Ramos (cell line): ENCODE measurements around the gene ORMDL3.
"Not testable (repeated sequence)": the region's sequence is repeated elsewhere in the genome, so short reads cannot be mapped to it uniquely, and the experiment has no call there.

Experiments used
- in situ Hi-C: fragments of 300-500 bp; cut with MboI; formaldehyde crosslinking; loops from one replicate; pipeline ENCODE4 v1.14.3; 2022; ENCODE audit warnings: low sequenced_read_pairs; ENCODE audit not compliant: unreplicated experiment

The ORMDL3 gene

DNA sequence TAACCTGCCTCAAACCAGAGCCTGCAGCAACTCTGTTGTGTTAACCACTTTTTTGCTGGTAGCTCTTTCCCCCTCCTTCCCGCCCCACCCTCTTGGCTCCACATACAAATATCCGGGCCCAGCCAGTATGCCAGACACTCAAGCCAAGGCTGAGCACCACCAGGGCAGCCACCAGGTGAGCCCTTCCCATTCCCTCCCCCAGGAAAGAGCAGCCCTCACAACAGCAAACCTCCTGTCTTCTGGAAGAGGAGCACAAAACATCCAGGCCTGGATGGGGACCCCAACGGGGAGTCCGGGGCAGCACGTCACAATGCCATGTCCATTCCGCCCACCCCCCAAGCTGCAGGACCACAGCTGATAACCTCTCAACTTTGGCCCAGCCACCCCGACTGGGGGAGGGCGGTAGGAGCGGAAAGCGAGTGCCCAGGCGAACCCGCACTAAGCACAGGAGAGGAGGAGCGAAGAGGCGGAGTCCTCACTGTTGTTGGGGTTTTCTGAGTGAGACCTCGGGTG is 757 bp downstream of the ORMDL3 start:
- in situ Hi-C loops, result no loop called here

- in situ Hi-C loops, result no loop called here
Observed at GRCh38 chr17:39926135-39926587, 1.2 kb downstream of the ORMDL3 start.

GRCh38 chr17:39925282-39926134 is 1.9 kb downstream of the ORMDL3 start:
- in situ Hi-C loops, result no loop called here

DNA sequence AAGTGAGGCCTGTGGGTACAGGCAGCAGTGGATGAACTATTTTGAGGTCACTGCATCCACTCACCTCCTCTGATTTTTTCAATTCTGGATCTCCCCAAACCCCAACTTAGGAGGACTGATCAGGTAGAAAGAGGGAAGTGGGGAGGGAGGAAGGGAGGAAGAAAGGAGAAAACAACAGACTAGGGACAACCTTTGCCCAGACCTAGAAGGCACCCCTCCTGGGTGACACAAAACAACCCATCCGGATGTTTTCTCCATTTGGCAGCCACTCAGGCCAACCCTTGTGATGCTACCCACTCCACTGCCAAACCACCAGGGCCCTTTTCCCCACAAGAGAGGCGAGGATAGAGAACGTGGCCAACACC is 2.7 kb downstream of the ORMDL3 start:
- in situ Hi-C loops, result no loop called here

DNA sequence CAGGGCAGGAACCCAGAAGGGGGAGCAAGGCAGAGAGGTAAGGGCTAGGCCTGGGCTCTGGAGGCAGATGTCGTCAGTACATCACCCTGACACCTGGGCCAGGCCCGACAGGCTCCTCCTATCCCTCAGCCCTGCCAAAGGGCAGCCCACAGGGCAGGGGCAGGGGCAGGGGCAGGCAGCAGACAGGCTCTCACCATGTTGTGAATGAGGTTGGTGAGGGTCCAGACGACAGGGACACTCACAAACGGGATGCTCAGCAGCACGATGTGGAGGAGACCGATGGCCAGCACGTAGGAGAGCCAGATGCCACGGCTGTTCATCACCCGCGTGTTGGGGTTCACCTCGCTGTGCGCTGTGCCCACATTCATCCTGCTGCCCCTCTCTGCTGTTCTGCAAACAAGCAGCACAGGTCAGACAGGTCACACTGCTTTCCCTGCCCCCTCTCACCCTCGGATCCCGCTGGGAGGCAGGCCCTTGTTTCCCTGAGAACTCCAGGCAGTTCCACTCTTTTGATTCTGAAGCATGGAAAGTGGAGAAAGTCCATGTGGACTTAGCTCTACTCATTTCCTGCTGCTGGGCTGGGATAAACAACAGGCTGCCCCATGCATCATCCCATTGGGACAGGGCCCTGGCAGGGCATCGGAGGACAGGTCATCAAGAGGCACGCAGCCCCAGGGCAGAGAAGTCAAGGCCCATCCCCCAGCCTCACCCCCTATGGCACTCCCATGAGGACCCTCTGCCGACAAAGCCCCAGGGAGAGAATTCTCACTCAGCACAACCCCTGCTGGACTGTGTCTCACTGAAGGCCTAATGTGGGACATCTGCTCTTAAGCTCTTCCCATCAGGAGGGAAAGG is 3.3 kb downstream of the ORMDL3 start:
- in situ Hi-C loops, result no loop called here

- in situ Hi-C loops, result no loop called here
Observed at GRCh38 chr17:39923230-39923629, 4.2 kb downstream of the ORMDL3 start.

GRCh38 chr17:39922006-39922405 is 5.4 kb downstream of the ORMDL3 start:
- in situ Hi-C loops, result no loop called here

DNA sequence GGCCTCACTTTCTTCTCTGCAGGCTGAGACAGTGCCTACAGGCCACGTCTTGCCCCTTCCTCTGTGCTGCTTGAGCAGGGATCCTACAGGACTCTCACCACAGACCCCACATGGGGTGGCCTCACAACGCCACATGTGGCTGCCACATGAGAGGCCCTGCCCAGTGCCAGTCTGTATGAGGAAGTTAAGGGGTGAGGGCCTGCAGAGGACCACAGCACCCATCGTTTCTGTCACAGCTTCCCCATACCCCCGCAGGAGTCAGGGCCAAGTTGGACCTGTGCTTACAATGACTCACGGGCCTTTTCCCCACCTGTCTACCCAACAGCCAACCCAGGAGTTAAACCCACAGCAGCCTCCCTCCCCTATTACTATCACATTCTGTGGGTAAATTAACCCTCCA is 6.1 kb downstream of the ORMDL3 start:
- in situ Hi-C loops, result no loop called here

DNA sequence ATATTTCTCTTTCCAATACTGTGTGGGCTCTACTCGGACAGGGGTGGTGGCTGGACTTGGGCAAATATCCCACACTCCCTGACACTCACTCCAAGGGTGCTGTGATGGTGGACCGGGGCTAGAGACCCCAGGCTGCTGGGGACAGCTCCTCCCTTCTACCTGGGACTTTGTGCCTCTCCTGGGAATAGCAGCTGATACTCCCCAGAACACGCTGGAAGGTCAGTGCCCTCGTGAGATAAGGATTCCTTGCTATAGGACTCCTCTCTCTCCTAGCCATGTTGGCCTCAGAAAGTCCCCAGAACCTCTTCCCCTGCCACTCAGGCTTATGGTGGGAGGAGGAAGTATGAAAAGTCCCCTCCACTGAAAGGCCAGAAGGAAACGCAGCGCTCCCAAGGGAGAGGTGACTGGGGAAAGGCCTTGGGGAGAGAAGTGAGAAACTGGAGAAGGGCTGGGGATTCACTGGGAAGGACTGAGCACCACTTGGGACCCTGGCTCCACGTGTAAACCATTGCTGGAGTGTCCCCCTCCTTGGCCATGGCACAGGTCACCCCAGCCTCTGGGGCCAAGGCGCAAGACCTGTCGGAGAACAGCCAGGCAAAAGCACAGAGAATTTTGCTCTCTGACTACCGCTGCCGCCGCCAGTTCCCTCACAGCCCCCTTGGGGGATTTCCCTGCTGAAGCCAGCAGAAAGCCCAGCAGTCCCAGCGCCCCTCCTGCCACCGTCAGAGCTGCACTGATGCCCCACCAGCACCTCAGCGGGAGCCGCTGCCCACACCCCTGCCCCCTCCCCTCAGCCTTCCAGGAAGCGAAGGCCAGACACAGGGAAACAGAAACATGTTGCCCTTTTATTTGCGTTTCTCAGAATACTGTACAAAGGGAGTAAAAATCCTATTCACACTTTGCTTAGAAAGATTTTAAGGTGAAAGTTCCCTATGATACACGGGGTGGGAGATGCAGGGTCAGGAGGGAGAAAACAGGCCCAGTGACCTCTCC is 6.9 kb downstream of the ORMDL3 start:
- in situ Hi-C loops, result no loop called here

DNA sequence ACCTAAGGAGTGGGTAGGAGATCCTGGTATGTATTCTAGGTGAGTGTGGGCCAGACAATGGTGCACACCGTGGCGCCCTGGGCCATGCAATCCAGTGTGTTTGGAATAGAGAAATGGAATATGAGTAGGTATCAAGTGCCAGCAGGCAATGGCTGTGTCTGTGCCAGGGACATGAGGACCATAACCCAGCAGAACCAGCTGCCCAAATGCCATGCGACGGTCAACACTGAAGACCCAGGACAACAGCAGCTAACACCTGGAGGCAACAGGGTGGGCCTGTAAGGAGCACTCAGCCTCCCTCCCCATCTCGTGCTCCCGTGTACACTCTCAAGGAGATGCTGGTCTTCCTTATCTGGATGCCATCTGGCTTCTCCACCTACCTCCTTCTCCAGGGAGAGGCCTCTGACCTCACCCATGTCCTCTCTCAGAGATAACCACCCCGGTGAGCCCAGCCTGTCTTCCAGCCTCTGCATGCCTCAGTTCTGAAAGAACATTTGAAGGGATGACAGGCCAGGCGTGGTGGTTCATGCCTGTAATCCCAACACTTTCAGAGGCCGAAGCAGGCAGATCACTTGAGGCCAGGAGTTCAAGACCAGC is 8.2 kb downstream of the ORMDL3 start:
- in situ Hi-C loops, result no loop called here

DNA sequence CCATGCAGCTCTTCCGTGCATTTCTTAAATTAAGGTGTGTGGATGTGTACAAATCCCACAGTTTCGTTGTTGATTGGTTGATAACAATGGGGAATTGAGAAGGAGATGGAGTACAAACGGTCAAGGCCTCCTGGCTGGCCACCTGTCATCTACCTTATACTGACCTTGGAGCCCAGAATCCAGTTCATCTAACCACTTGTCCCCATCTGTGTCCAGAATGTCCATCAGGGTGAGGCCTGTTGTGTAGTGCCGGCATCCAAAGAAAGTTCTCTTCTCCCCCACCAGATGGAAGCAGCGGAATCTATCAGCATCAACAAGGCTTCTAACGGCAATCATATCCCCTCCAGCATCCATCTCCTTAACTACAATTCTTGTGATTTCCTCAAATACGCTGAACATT is 10.5 kb downstream of the ORMDL3 start:
- in situ Hi-C loops, result no loop called here

- in situ Hi-C loops, result no loop called here
Observed at GRCh38 chr17:39915559-39915958, 11.8 kb downstream of the ORMDL3 start.

DNA sequence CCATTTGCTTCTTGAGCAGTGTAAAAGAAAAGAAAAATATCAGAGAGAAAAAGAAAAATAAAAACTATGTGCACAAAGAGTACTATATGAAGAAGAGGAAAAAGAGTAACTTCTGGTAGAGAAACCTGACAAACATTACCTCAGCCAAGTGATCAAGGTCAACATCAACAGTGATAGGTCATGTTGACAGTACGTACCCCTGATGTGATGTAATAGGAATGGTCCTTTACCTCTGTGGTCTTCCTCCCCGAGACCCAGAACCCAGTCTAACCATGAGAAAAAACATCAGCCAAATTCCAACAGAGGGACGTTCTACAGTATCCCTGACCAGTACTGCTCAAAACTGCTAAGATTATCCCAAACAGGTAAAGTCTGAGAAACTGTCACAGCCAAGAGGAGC is 13.4 kb downstream of the ORMDL3 start:
- in situ Hi-C loops, result no loop called here

GRCh38 chr17:39908789-39909352 is 18.5 kb downstream of the ORMDL3 start:
- in situ Hi-C loops, result no loop called here

GRCh38 chr17:39904990-39905288 is 22.5 kb downstream of the ORMDL3 start:
- in situ Hi-C loops, result no loop called here

GRCh38 chr17:39903158-39903884 is 24.1 kb downstream of the ORMDL3 start:
- in situ Hi-C loops, result no loop called here

- in situ Hi-C loops, result not testable (repeated sequence)
Observed at GRCh38 chr17:39902027-39902426, 25.4 kb downstream of the ORMDL3 start.

- in situ Hi-C loops, result no loop called here
Observed at GRCh38 chr17:39899215-39899614, 28.2 kb downstream of the ORMDL3 start.

DNA sequence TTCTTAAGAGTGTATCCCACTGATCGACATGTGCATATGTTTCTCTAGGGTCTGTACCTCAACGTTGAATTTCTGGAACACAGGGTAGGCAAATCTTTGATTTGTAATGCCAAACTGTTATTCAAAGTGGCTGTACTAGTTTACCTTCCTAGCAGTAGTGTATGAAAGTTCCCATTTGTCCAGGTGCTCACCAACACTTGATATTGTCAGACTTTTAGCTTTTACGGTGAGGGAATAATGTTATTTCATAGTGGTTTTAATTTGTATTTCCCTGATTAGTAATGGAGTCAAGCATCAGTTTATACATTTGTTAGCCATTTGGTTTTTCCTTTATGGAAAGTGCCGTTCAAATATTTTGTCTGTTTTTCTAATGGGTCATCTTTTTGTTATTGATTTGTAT is 29.3 kb downstream of the ORMDL3 start:
- in situ Hi-C loops, result no loop called here
